HG03469 (cell line): ENCODE data around the gene STK32C.
"Not testable (repeated sequence)": the region's sequence is repeated elsewhere in the genome, so short reads cannot be mapped to it uniquely, and the experiment has no call there.

Source experiments
- ATAC-seq: cut with Tn5 transposase; IDR thresholded peaks from one replicate; pipeline ENCODE4 v1.9.1; 2021; ENCODE audit warnings: mild to moderate bottlenecking, moderate library complexity, moderate number of reproducible peaks; ENCODE audit not compliant: unreplicated experiment

Gene STK32C

DNA sequence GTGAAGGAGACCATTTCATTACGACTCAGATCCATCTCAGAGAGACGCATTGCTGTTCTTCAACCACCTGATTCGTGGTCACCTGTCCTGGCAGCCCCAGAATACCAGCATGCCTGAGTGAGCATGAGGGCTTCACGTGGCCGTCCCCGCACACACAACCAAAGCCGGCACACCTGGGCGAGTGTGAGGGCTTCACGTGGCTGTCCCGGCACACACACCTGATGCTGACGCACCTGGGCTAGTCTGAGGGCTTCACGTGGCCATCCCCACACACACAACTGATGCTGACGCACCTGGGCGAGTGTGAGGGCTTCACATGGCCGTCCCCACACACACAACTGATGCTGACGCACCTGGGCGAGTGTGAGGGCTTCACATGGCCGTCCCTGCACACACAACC, 86.8 kb downstream of the STK32C start:
- ATAC-seq = not testable (repeated sequence)

DNA sequence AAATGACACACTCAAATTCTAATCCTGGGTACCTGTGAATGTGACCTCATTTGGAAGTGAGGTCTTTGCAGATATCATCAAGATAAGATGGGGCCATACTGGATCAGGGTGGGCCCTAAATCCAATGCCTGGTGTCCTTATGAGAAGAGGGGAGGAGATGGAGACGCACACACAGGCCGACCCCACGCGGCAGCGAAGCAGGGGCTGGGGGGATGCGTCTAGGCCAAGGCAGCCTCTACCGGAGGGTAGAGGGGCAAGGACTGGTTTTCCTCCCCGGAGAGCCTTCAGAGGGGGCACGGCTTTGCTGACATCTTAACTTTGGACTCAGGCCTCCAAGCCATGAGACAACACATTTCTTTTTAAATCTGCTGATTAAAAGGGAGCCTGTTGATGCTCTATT, 87.7 kb downstream of the STK32C start:
- ATAC-seq = no peak

- no peak for ATAC-seq
These were observed 88.3 kb downstream of the STK32C start for GRCh38 chr10:132219486-132219885.

DNA sequence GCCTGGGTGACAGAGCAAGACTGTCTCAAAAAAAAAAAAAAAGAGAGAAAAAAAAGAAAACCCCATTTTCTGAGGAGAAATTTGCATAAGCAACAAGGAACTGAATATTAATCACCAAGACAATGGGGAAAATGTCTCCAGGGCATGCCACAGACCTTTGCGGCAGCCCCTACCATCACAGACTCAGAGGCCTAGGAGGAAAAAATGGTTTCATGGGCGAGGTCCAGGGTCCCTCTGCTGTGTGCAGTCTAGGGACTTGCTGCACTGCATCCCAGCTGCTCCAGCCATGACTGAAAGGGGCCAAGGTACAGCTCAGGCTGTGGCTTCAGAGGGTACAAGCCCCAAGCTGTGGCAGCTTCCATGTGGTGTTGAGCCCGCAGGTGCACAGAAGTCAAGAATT, 91.3 kb downstream of the STK32C start:
- ATAC-seq = not testable (repeated sequence)

DNA sequence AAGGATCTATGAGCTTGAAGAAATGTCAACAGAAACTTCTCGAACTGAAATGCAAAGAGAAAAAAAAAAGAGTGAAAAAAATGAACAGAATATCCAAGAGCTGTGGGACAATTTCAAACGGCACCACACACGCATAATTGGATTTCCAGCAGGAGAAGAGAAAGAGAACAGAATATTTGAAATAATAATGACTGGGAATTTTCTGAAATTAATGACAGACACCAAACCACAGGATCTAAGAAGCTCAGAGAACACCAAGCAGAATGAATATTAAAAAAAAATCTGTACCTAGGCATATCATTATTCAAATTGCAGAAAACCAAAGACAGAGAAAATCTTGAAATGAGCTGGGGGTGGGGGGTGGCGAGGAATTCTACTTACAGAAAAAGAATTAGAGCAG, 93.8 kb downstream of the STK32C start:
- ATAC-seq = no peak

DNA sequence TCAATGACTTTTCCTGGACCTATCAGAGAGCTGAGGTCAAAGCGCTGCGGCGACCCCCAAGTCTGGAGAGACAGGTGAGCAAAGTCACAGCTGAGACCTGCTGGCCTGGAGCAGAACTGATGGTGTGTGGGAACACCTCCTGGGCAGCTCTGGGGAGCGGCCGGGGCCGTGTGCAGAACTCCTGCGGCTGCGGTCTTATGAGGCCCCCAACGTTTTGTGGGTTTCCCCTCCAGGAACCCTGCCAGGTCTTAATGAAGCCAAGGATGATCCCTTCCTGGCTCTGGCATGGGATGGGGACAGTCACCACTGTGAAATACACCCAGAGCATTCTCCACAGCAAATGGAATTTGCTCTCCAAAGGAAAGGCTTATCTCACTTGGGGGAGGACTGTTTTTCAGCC, 94.9 kb downstream of the STK32C start:
- ATAC-seq = no peak

DNA sequence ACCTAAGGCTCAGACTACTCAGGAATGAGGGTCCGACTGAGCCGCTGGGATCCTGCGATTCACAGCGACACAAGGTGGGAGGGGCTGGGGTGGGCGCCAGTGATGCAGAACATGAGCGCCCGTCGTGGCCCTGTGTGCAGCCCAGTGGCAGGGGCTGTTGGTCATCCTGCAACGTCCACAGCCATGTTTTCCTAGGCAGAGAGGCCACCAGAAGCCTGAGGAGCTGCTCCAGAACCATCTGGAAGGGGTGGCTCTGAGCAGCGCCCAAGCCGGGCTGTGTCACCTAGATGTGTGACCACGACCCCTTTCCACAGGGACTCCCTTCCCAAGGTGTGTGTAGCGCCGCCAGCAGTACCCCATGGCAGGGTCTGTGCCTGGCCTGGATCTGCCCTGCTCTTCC, 96.5 kb downstream of the STK32C start:
- ATAC-seq = no peak

- ATAC-seq = no peak
These were observed 97.0 kb downstream of the STK32C start for GRCh38 chr10:132210766-132211165.

DNA sequence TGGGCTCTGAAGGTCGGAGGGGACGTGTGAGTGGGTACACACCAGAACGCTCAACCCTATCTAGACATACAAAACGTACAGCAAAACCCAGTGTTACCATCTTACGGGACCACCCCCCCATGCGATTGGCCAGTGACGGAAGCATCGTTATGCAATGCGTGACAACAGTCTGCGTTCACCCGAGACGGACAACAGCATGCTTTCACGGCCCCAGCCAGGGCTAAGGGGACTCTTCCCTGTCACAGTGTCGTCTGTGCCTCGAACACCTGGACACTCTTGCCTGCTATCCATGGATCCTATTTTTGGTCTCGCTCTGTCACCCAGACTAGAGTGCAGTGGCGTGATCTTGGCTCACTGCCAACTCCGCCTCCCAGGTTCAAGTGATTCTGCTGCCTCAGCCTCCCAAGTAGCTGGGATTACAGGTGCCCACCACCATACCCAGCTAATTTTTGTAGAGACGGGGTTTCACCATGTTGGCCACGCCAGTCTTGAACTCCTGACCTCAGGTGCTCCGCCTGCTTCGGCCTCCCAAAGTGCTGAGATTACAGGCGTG, 97.7 kb downstream of the STK32C start:
- ATAC-seq = no peak

DNA sequence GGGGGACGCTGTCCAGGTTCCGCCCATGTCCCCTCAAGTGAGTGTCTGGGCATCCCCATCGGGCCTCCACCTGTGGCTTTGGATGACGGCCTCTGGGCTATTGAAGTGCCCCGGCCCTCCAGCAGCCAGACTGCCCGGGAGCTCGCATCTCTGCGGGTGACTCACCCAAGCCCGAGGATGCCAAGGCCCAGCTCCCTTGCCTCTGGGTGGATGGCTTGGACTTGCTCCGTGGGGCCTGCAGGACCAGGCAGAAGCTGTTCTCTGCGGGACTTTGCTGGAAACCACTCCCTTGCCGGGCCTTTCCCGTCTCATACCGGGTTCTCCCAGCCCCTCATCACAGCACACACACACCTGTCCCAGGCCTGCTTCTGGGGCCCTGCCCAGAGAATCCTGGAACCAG, 98.6 kb downstream of the STK32C start:
- no peak for ATAC-seq

GRCh38 chr10:132208462-132209050, 99.2 kb downstream of the STK32C start:
- ATAC-seq = no peak

DNA sequence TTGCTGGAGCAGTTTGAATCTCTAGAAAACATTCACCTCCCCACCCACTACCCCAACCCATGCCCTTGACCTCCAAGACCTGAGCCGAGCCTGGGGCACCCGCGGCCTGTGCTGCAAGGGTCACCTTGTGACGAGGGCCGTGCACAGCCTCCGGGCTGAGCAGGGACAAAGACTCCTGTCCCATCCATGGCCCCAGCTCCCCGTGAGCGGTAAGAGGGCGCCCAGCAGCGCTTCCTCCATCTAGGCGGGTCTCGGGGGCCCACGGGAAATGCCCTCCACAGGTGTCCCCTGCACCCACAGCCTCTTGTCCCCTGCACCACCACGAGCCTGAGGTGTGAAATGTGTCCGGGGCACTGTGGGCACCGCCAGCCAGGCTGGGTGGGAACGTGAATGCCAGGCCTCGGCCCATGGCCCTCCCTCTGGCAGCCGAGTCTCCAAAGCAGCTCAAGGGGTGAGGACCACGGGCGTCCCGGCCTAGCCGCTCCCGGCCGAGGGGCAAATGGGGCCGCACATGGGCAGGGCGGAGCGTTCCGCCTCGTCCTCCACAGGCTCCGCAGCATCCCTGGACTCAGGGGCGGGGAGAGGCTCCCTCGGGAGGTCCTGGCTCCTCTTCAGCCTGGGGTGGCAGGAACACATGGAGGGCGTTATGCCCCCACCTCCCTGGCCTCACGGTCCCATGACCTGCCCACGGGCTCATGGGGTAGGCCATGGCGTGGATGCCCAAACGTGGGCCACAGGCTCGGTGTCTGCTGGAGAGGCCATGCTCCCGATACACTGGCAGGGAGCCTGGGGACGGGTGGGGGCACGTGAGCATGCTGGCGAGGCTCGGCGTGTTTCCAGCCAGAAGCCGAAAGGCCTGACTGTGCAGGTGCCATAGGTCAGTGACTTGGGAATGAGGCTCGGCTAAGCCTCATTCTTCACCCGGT, 100.0 kb downstream of the STK32C start:
- ATAC-seq = no peak

DNA sequence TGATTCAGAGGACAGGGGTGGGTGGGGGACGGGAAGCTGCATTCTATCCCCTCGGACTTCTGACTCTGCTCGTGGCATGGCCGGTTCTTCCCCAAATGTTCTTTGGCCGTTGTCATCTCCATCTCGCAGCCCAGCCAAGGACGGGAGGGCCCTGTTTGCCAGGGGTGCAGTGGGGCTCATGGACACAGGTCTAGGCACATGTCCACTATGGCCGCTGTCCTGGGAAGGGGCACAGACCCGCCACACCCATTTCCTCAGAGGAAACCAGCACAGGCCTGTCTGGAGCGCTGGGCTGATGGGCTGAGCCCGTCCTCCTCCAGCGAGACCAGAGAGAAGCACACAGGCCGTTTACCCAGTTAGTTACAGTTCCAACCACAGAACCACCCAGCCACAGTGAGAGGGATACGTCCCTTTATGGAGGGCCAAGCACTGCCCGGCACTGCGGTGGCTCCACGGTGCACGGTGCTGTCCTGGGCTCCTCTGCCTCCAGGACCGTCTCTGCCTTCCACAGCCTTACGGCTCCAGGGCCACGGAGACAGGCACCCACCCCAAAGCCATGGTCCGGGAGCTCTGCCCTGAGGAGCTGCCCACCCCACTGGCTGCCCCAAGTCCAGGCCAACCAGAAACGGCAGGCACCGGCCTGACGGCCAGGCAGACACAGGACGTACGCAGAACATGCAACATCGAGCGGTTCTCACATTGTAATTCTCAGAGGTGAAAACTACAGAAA, 100.8 kb downstream of the STK32C start:
- ATAC-seq = no peak

DNA sequence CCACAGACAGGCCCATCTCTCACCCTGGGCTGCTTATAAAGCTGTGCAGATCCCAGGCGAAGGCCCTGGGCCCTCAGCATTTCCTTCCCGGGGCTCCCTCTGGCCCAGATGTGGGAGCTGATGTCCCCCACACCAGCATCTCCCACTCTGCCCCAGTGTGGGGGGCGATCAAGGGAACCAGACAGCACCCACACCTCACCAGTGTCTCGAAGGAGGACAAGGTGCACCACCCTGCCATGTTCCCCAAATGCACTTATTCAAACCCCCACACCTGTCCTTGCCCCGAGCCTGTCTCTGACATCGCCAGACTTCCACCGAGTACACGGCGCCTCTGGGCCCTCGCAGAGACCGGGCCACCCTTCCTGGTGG, 101.4 kb downstream of the STK32C start:
- ATAC-seq = no peak

DNA sequence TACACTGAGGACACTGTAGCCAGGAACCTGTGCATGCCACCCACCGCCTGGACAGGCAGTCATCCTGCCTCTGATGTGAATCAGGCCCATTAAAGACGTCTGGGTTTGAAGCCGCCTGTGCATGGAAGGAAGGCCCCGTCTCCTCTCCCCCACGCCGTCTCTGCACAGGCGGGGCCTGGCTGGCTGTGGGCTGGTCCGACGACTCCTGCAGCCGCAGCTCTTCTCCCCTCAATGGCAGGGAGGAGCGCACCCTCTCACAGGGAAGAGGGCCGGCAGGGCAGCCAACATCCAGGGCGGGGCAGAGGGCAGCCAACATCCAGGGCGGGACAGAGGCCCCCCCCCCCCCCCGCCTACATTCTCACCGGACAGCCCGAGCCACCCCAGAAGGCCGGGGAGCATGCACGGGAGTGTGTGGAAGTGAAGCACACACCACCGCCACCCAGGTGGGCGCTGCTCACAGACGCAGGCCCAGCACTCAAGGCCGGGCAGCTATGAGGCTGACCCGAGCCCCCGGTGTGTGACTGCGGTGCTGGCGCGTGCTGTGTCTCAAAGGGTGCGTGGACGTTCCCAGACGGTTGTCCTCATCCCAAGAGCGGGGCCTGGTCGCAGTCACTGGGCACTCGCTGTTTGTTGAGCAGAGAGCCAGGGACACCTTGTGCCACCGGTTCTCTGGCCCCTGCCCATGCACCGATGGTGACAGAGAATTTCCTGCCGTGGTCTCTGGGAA, 101.9 kb downstream of the STK32C start:
- no peak for ATAC-seq

GRCh38 chr10:132204781-132205473, 102.8 kb downstream of the STK32C start:
- no peak for ATAC-seq

GRCh38 chr10:132204078-132204780, 103.5 kb downstream of the STK32C start:
- ATAC-seq = no peak

- ATAC-seq = no peak
These were observed 104.3 kb downstream of the STK32C start for GRCh38 chr10:132203256-132204077.
